BLaER1 treated with 17β-estradiol and CSF1 and Interleukin-3, amounts not matched to agents 10 nM and 100 nM (cell line): ENCODE results near the gene BSND.
"Not testable (repeated sequence)": the region's sequence is repeated elsewhere in the genome, so short reads cannot be mapped to it uniquely, and the experiment has no call there.

Experiments
- H3K27ac ChIP-seq, 11 experiments: shearing (Covaris generic); formaldehyde crosslinking; 2 replicates each; pipeline ENCODE4 v1.8.1; 2022
- H3K27me3 ChIP-seq, 11 experiments: shearing (Covaris generic); formaldehyde crosslinking; 2 replicates each; pipeline ENCODE4 v1.8.1; 2022
- H3K36me3 ChIP-seq, 11 experiments: shearing (Covaris generic); formaldehyde crosslinking; 2 replicates each; pipeline ENCODE4 v1.8.1; 2022
- H3K4me1 ChIP-seq, 10 experiments: shearing (Covaris generic); formaldehyde crosslinking; 2 replicates each; pipeline ENCODE4 v1.8.1; 2022
- H3K4me2 ChIP-seq, 11 experiments: shearing (Covaris generic); formaldehyde crosslinking; 2 replicates each; pipeline ENCODE4 v1.8.1; 2022
- H3K4me3 ChIP-seq, 10 experiments: shearing (Covaris generic); formaldehyde crosslinking; 2 replicates each; pipeline ENCODE4 v1.8.1; 2022
- H3K9ac ChIP-seq, 11 experiments: shearing (Covaris generic); formaldehyde crosslinking; 2 replicates each; pipeline ENCODE4 v1.8.1; 2022
- H3K9me3 ChIP-seq, 11 experiments: shearing (Covaris generic); formaldehyde crosslinking; replicated peaks in 1 of 11; 2 replicates each; pipeline ENCODE4 v1.8.1; 2022
- H4K20me1 ChIP-seq, 11 experiments: shearing (Covaris generic); formaldehyde crosslinking; 2 replicates each; pipeline ENCODE4 v1.8.1; 2022
- Cebpa-rat ChIP-seq, 11 experiments: shearing (Covaris generic); IDR thresholded peaks; 2 replicates each; pipeline ENCODE4 v1.8.1; 2022

The BSND gene

DNA sequence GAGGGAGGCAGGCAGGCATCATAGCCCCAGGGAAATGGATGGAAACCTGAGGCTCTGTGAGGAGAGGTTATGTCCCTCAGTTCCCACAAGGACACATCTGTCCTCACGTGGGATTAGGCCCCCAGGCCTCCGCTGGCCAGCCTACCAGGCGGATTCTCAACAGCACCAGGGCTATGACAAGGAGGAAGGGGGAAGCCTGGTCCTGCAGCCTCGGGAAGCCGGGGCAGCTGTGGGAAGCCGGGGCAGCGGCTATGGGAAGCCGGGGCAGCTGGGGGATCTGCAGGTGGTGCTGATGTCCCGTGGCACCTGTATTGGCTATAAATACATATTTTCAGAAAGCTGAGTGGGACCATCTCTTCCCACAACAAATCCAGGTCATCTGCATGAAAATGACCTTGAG is 19.7 kb downstream of the BSND start:
- H3K27ac ChIP-seq = no peak overlapping the region
- no peaks in the 10 kb centered on the region for H3K9me3 ChIP-seq

DNA sequence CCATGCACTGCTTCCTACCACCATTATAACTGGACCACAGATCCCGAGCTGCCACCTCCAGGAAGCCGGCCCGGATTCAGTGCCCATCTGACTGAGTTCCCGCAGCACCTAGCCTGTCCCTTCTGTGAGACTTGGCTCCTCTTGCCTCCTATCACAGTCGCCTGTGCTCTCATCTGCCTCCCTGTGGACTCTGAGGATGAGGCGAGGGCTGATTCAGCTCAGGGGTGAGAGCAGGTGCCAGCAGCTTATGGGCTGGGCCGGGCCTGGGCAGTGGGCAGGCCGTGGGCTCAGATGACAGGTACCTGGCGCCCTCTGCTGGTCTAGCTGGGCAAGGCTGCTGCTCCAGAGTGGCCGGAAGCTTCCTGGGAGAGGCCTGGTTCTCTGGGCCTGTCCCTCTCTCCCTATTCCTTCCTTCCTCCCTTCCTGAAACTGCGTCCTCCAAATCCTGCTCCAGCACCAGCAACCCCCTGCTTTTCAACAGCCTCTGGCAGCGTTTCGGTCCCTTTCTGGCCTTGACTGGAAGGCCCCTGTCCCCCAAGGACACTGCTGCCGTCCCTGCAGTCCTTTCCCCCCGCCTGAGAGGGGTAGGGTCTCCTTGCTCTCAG is 23.3 kb downstream of the BSND start:
- H3K4me3 ChIP-seq = no peak overlapping the region

More for the DNA sequence above, 19.7 kb downstream of the BSND start:
- TF ChIP-seq Cebpa-rat (IDR thresholded peaks at IDR 0.05) = no peak
- Histone ChIP-seq H3K4me1 (no peaks in the 10 kb centered on the region), H3K9ac (no peak overlapping the region), H4K20me1 (no peaks in the 10 kb centered on the region), H3K36me3 (no peaks in the 10 kb centered on the region), H3K4me2 (no peak overlapping the region), H3K27me3 (no peaks in the 10 kb centered on the region), H3K4me3 (no peak overlapping the region)

DNA sequence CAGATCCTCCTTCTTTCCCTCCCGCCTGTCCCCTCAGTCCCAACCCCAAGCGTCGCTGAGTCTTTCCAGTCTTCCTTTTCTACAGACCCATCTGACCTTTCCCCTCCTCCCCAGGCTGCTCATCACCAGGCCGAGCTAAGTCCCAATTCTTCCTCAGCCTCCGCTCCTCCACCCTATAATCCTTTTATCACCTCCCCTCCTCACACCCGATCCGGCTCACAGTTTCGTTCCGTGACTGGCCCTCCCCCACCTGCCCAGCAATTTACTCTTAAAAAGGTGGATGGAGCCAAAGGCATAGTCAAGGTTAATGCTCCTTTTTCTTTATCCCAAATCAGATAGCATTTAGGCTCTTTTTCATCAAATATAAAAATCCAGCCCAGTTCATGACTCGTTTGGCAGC is 25.4 kb downstream of the BSND start:
- not testable (repeated sequence) for H3K9me3 ChIP-seq, H3K4me2 ChIP-seq, H4K20me1 ChIP-seq, H3K27me3 ChIP-seq, H3K4me1 ChIP-seq, H3K36me3 ChIP-seq, H3K4me3 ChIP-seq, H3K27ac ChIP-seq, H3K9ac ChIP-seq

More for the DNA sequence above, 23.3 kb downstream of the BSND start:
- H3K27ac ChIP-seq = no peak overlapping the region
- no peak overlapping the region for H3K4me2 ChIP-seq
- H3K9ac ChIP-seq = 0 out of 22 replicates have a peak overlapping the region, but pooled peaks of 2 of the 11 experiments have one; percentile 23 to 38
- no peak for TF ChIP-seq Cebpa-rat (IDR thresholded peaks at IDR 0.05)
- H3K36me3 ChIP-seq = no peaks in the 10 kb centered on the region
- no peaks in the 10 kb centered on the region for H4K20me1 ChIP-seq
- H3K27me3 ChIP-seq = no peaks in the 10 kb centered on the region
- no peaks in the 10 kb centered on the region for H3K9me3 ChIP-seq
- H3K4me1 ChIP-seq = no peaks in the 10 kb centered on the region

DNA sequence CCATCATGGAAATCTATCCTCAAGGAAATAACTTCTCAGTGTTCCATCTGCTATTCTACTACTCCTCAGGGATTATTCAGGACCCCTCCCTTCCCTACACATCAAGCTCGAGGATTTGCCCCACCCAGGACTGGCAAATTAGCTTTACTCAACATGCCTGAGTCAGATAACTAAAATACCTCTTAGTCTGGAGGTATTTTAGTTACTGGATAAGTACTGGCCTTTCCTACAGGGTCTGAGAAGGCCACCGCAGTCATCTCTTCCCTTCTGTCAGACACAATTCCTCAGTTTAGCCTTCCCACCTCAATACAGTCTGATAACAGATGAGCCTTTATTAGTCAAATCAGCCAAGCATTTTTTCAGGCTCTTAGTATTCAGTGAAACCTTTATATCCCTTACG is 27.9 kb downstream of the BSND start:
- H3K27ac ChIP-seq, H3K36me3 ChIP-seq, H3K4me2 ChIP-seq, H4K20me1 ChIP-seq, H3K9me3 ChIP-seq, H3K4me3 ChIP-seq, H3K9ac ChIP-seq, H3K27me3 ChIP-seq, H3K4me1 ChIP-seq: not testable (repeated sequence)

DNA sequence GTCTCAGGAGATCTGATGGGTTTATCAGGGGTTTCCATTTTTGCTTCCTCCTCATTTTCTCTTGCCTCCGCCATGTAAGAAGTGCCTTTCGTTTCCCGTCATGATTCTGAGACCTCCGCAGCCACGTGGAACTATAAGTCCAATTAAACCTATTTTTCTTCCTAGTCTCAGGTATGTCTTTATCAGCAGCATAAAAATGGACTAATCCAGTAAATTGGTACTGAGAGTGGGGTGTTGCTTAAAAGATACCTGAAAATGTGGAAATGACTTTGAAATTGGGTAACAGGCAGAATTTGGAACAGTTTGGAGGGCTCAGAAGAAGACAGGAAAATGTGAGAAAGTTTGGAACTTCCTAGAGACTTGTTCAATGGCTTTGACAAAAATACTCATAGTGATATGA is 32.4 kb downstream of the BSND start:
- H3K4me3 ChIP-seq, H3K36me3 ChIP-seq, H3K4me1 ChIP-seq, H3K4me2 ChIP-seq, H3K9me3 ChIP-seq, H3K27ac ChIP-seq, H4K20me1 ChIP-seq, H3K9ac ChIP-seq, H3K27me3 ChIP-seq: not testable (repeated sequence)

DNA sequence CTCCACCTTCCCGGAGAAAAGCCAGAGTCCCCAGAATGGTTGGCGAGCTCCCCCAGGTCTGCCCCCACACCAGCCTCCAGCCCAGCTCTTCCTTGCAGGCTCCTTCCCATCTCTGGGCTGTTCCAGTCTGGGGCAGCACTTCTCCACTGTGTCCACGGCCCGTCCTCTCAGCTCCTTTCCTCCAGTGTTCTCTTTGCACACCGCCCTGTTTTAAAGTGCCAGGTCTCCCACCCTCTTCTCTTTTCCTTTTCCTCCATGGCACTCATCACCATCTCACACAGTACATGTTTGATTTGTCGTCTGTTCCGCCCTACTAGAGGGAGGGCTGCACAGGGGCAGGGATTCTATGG is 34.5 kb downstream of the BSND start:
- H3K27me3 ChIP-seq = no peaks in the 10 kb centered on the region
- H3K36me3 ChIP-seq = no peaks in the 10 kb centered on the region
- no peak overlapping the region for H3K27ac ChIP-seq
- no peak overlapping the region for H3K4me3 ChIP-seq
- peaks cover 0 to 8% (median 0%) of the 10 kb centered on the region in 11 experiments; a peak in 1 of 22 replicates for H3K9me3 ChIP-seq
- TF ChIP-seq Cebpa-rat (IDR thresholded peaks at IDR 0.05) = no peak
- H3K4me2 ChIP-seq = no peak overlapping the region
- 0 out of 20 replicates have a peak, but pooled peaks cover 0 to 3% (median 0%) of the 10 kb centered on the region in 10 experiments for H3K4me1 ChIP-seq
- no peaks in the 10 kb centered on the region; a peak in 1 of 22 replicates for H4K20me1 ChIP-seq
- H3K9ac ChIP-seq = no peak overlapping the region

DNA sequence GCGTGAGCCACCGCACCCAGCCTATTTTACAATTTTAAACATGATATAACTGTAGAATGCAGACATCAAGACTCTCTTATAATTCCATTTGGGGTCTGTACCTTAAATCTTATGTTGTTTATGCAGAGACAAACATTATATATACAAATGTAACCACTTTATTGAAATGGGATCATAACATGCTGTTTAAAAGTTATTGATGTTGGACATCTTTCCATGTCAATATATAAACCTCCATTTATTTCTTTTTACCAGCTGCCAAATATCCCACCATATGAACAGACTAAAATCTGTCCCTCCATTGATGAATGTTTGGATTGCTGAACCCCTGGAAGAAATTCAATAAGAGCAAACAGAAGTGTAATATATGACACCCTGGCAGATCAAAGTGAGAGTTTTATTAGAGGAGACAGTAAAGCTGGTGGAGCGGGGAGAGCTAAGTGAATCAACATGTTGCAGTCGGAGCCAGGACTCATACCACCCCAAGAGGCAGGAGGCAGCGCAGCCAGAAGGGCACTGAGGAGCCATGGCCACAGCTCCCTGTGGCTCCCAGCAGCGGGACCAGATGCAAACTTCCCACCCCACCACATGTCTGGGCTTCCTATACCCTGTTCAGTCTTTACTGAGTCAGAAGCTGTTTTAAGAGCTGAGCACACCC is 35.9 kb downstream of the BSND start:
- Histone ChIP-seq H3K27me3 (peaks cover 0 to 6% (median 0%) of the 10 kb centered on the region in 11 experiments; a peak in 2 of 22 replicates), H3K4me3 (no peak overlapping the region)
- no peak for TF ChIP-seq Cebpa-rat (IDR thresholded peaks at IDR 0.05)

DNA sequence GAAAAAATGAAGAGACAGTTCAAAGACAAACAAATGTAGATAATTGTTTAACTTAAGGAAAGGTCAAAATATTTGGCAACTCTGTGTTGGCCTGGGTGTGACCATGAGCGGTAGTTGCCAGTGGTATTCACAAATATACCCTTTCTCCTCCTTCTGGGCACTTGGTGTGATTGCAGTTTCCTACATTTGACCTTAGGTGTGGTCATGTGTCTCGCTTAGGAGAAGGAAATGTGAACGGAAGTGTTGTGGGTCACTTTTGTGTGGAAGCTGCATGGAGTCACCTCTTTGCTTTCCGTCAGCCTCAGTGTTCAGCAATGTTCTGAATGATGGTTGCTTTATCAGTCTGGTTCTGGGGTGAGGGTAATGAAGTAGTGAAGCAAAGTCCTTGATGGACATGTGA is 37.2 kb downstream of the BSND start:
- Histone ChIP-seq H3K9me3 (peaks cover 0 to 8% (median 0%) of the 10 kb centered on the region in 11 experiments; a peak in 1 of 22 replicates), H3K9ac (no peak overlapping the region), H3K27me3 (peaks cover 0 to 14% (median 0%) of the 10 kb centered on the region in 11 experiments; a peak in 4 of 22 replicates), H3K36me3 (no peaks in the 10 kb centered on the region), H3K27ac (no peak overlapping the region), H3K4me2 (no peak overlapping the region), H3K4me3 (no peak overlapping the region), H3K4me1 (peaks cover 0 to 4% (median 1%) of the 10 kb centered on the region in 10 experiments; a peak in 7 of 20 replicates), H4K20me1 (no peaks in the 10 kb centered on the region; a peak in 1 of 22 replicates)
- TF ChIP-seq Cebpa-rat (IDR thresholded peaks at IDR 0.05) = no peak

More for the DNA sequence above, 35.9 kb downstream of the BSND start:
- Histone ChIP-seq H3K4me1 (0 out of 20 replicates have a peak, but pooled peaks cover 0 to 3% (median 0%) of the 10 kb centered on the region in 10 experiments), H3K36me3 (no peaks in the 10 kb centered on the region), H3K4me2 (no peak overlapping the region), H3K27ac (no peak overlapping the region), H4K20me1 (no peaks in the 10 kb centered on the region; a peak in 1 of 22 replicates), H3K9me3 (peaks cover 0 to 8% (median 0%) of the 10 kb centered on the region in 11 experiments; a peak in 1 of 22 replicates), H3K9ac (no peak overlapping the region)

DNA sequence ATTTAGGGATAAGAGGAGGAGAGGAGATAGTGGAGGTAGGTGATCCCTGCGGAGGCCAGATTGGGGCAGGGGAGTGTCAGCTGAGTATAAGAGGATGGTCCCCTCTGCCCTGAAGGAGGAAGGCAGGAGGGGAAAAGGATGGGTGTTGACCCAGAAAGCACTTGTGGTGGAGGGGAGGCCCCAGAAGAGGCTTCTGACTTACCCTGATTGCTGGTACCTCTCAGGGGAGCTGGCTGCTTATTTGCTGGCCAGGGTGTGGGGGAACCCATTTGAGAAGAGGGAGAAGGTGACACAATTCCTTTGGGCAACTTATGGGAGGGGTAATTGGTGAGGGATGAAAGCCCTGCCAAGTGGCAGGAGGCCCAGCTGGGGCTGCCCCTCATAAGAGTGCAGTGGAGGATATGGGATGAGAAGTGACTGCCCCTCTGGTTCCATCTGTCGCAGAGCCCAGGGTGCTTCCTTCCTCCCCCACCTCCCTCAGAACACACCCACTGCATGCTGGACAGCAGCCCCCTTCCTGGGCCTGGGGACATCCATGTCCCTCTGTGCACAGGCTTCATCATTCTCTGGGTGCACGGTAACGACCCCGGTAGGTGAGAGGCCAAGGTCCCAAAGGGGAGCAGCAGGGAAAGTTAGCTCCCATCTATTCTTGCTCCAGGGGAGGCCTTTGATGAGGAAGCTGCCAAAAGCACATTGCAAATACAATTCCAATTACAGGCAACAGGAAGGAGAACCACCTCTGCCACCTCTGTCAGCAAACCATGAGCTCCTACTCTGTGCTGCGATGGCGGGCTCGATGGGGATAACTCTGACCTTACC is 39.2 kb downstream of the BSND start:
- Histone ChIP-seq H3K4me1 (peaks cover 0 to 11% (median 1%) of the 10 kb centered on the region in 10 experiments; a peak in 7 of 20 replicates), H3K36me3 (no peaks in the 10 kb centered on the region), H4K20me1 (no peaks in the 10 kb centered on the region; a peak in 1 of 22 replicates), H3K9me3 (peaks cover 0 to 4% (median 0%) of the 10 kb centered on the region in 11 experiments; a peak in 1 of 22 replicates), H3K9ac (no peak overlapping the region), H3K4me2 (no peak overlapping the region), H3K27me3 (peaks cover 0 to 14% (median 0%) of the 10 kb centered on the region in 11 experiments; a peak in 4 of 22 replicates), H3K4me3 (no peak overlapping the region), H3K27ac (no peak overlapping the region)
- no peak for TF ChIP-seq Cebpa-rat (IDR thresholded peaks at IDR 0.05)
